Measurements from ENCODE around the gene P2RX7. TPM values are rescaled to one million over a fixed set of nuclear protein-coding genes. Genes with fewer than 3 reads are reported as not detected.

P2RX7 gene
- total and polyA plus RNA-seq, 5 donors = 1.1 to 4.0 (median 2.2) TPM

DNA sequence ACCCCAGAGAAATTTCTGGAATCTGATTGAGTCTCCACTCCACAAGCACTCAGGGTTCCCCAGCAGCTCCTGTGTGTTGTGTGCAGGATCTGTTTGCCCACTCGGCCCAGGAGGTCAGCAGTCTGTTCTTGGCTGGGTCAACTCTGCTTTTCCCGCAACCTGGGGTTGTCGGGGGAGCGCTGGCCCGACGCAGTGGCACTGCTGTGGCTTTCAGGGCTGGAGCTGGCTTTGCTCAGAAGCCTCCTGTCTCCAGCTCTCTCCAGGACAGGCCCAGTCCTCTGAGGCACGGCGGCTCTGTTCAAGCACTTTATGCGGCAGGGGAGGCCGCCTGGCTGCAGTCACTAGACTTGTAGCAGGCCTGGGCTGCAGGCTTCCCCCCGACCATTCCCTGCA, 100.9 kb downstream of the P2RX7 start:
- WGBS = 89% methylated on average over 11 of the region's 11 CpGs
- H3K9me3 ChIP-seq (ENCODE audit: control insufficient read depth, low read length) = no peaks in the 10 kb centered on the region
- no peaks in the 10 kb centered on the region for H3K27me3 ChIP-seq (ENCODE audit: control insufficient read depth, insufficient read depth)
- intact Hi-C loops (cut with DNase I) = no loop called here
- DNase-seq = no peak
- ATAC-seq = no peak
- H3K27ac ChIP-seq (ENCODE audit: low read length) = no peak overlapping the region
- H3K4me3 ChIP-seq (ENCODE audit: low read length) = no peak overlapping the region
- H3K4me1 ChIP-seq (ENCODE audit: control insufficient read depth, insufficient read depth, low read length) = no peaks in the 10 kb centered on the region

DNA sequence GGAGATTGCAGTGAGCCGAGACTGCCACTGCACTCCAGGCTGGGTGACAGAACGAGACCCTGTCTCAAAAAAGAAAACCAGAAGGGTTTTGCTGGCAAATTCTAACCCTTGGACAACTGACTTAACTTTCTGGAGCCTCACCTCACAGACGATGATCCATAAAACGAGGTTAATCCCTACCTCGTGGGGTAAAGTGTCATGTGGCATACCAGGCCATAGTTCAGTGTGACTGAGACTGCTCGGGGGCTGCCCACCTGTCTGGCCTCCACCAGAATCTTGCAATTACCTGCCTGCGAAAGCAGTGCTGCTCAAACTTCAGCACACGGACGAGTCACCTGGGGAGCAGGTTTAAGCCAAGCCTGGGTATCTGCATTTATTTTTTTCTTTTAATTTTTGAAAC, 104.1 kb downstream of the P2RX7 start:
- WGBS = 90% methylated on average over 9 of the region's 9 CpGs
- H3K9me3 ChIP-seq (ENCODE audit: control insufficient read depth, low read length) = no peaks in the 10 kb centered on the region
- H3K4me1 ChIP-seq (ENCODE audit: control insufficient read depth, insufficient read depth, low read length) = no peaks in the 10 kb centered on the region
- no peaks in the 10 kb centered on the region for H3K27me3 ChIP-seq (ENCODE audit: control insufficient read depth, insufficient read depth)
- ATAC-seq = no peak
- no peak for DNase-seq
- intact Hi-C loops (cut with DNase I) = no loop called here
- no peak overlapping the region for H3K27ac ChIP-seq (ENCODE audit: low read length)
- no peak overlapping the region for H3K4me3 ChIP-seq (ENCODE audit: low read length)

DNA sequence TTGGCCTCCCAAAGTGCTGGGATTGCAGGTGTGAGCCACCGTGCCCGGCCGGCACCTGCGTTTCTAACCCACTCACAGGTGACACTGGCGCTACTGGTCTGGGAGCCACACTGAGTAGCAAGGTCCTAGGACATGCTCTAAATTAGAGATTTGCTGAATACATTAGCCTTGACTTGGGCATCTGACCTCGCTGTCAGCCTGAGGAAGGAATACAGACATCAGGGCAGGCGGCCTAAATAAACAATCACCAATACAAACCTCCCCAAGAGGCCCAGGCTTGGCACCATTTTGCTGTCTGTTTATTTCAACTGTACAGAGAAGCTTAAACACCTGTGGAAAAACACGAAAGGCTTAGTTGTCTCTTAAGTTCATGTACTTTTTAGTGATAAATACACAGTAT, 104.7 kb downstream of the P2RX7 start:
- Histone ChIP-seq H3K4me1 (ENCODE audit: control insufficient read depth, insufficient read depth, low read length) (no peaks in the 10 kb centered on the region), H3K27ac (ENCODE audit: low read length) (no peak overlapping the region), H3K27me3 (ENCODE audit: control insufficient read depth, insufficient read depth) (no peaks in the 10 kb centered on the region), H3K4me3 (ENCODE audit: low read length) (no peak overlapping the region), H3K9me3 (ENCODE audit: control insufficient read depth, low read length) (no peaks in the 10 kb centered on the region)
- ATAC-seq (no peak), DNase-seq (no peak)
- intact Hi-C loops (cut with DNase I) = no loop called here
- 79% methylated on average over 8 of the region's 8 CpGs for WGBS

Other genes with a start within 250 kb of the P2RX7 start
- gene SPPL3, start 228.5 kb upstream of the P2RX7 start, total RNA-seq = 10 to 100 TPM; 30.9 to 32.4 (median 31.7) TPM
- gene SPPL3, start 228.5 kb upstream of the P2RX7 start, polyA plus RNA-seq = 10.9 TPM
- gene HNF1A, start 154.3 kb upstream of the P2RX7 start, total RNA-seq = not detected
- 0.05 TPM for gene HNF1A, start 154.3 kb upstream of the P2RX7 start, polyA plus RNA-seq
- gene C12orf43, start 116.4 kb upstream of the P2RX7 start, total RNA-seq = 10 to 100 TPM in 2 of 4 donors, 1 to 10 TPM in 2; 8.5 to 13.0 (median 10.3) TPM
- gene C12orf43, start 116.4 kb upstream of the P2RX7 start, polyA plus RNA-seq = 7.5 TPM
- gene OASL, start 93.6 kb upstream of the P2RX7 start, total RNA-seq = 1 to 10 TPM in 1 of 4 donors, under 1 TPM in 3; 0.32 to 1.1 (median 0.67) TPM
- gene OASL, start 93.6 kb upstream of the P2RX7 start, polyA plus RNA-seq = 0.68 TPM
- gene P2RX4, start 77.3 kb downstream of the P2RX7 start, total RNA-seq = 10 to 100 TPM in 1 of 4 donors, 1 to 10 TPM in 3; 6.1 to 10.6 (median 9.0) TPM
- gene P2RX4, start 77.3 kb downstream of the P2RX7 start, polyA plus RNA-seq = 6.9 TPM
- gene CAMKK2, start 163.8 kb downstream of the P2RX7 start, total RNA-seq = 10 to 100 TPM; 15.8 to 22.1 (median 20.6) TPM
- 11.3 TPM for gene CAMKK2, start 163.8 kb downstream of the P2RX7 start, polyA plus RNA-seq
- gene ANAPC5, start 219.5 kb downstream of the P2RX7 start, total RNA-seq = 10 to 100 TPM; 59.4 to 64.0 (median 60.4) TPM
- gene ANAPC5, start 219.5 kb downstream of the P2RX7 start, polyA plus RNA-seq = 55.7 TPM